Choroid plexus epithelial cell (primary cell): ENCODE measurements around the gene KHDRBS2.

Experiments
- DNase-seq: peaks from one replicate; pipeline ENCODE4 v3.0.0-alpha.2; 2010; ENCODE audit warnings: low read depth
- H3K4me3 ChIP-seq: 2 replicates; pipeline ENCODE4 v1.5.1; 2011; ENCODE audit warnings: low read depth, mild to moderate bottlenecking, control low read depth, low read length, moderate library complexity
- TF ChIP-seq, protein P1 (sequence below): conservative IDR thresholded peaks from 2 replicates; pipeline ENCODE4 v1.5.1; 2011; ENCODE audit warnings: low read depth, mild to moderate bottlenecking, control low read depth, inconsistent platforms, low read length, moderate library complexity

The KHDRBS2 gene

DNA sequence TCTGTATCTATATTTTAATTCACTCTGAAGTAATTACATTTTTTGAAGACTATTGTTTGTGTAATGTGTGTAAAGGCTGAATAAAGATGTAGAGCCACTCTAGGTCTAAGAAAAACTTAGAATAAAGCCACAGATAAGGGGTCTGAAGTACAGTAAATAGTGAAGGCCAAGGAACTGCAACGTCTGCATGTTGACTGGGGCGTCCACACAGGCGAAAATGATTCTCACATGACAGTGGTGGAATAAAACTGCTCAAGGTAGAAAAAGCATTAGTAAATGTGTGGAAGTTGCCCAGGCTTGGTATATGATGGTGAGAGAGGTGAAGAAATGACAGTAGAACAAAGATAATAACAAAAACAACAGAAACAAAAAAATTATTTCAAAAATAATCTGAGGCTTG is 196.2 kb downstream of the KHDRBS2 start:
- DNase-seq: no peak
- TF ChIP-seq, protein P1, sequence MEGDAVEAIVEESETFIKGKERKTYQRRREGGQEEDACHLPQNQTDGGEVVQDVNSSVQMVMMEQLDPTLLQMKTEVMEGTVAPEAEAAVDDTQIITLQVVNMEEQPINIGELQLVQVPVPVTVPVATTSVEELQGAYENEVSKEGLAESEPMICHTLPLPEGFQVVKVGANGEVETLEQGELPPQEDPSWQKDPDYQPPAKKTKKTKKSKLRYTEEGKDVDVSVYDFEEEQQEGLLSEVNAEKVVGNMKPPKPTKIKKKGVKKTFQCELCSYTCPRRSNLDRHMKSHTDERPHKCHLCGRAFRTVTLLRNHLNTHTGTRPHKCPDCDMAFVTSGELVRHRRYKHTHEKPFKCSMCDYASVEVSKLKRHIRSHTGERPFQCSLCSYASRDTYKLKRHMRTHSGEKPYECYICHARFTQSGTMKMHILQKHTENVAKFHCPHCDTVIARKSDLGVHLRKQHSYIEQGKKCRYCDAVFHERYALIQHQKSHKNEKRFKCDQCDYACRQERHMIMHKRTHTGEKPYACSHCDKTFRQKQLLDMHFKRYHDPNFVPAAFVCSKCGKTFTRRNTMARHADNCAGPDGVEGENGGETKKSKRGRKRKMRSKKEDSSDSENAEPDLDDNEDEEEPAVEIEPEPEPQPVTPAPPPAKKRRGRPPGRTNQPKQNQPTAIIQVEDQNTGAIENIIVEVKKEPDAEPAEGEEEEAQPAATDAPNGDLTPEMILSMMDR: no peak
- H3K4me3 ChIP-seq: no peak overlapping the region

DNA sequence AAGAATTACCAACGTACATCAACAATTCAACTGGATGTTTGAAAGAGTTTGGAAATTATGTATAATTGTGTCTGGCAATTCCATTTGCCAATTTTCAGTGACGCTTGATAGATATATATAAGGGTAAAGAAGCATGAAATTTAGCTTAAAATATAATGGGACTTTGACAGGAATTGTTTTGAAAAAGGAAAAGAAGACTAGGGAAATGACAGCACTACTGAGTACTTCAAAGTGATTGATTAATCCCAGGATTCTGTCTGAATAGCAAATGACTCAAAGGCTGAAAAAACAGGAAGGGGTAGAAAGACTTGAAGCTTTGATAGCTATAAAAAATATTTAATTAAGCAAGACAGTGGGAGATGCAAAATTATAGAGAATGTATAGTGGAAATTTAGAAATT is 200.0 kb downstream of the KHDRBS2 start:
- no peak overlapping the region for H3K4me3 ChIP-seq
- no peak for DNase-seq
- TF ChIP-seq, protein P1: no peak

DNA sequence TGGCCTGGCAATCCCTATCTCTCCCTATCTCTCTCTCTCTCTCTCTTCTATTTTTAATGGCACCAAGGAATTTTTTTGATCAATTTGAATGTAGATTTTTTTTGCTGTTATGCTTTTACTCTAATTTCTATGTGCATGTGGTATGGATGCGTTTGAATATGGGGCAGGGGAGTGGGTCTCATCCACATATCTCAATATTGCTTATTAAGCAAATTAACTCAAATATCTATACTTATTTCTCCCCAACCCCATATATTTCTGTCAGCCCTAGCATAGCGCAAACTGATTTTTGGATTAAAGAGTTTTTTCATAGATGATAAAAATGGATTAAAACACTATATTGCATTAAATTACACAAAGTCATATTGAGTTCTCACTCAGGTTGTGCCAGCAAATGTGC is 210.2 kb downstream of the KHDRBS2 start:
- no peak overlapping the region for H3K4me3 ChIP-seq
- TF ChIP-seq, protein P1: no peak
- DNase-seq: no peak

DNA sequence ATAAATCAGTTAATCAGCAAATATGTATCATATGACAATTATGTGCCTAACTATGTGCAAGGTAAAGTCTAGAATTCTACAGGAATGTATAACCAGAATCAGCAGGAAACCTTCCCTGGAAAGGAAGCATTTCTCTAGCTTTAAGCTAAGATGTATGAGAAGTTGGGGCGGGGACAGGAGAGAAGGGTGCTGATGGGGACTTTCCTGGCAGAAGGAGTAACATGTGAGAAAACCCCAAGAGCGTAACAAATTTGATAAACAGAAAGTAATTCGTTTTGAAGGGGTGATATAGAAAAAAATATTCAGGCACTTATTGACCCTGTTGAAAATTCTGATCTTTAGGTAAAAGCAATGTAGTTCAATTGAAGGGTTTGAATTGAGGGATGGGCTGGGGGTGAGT is 226.1 kb downstream of the KHDRBS2 start:
- no peak for DNase-seq
- TF ChIP-seq, protein P1: no peak
- no peak overlapping the region for H3K4me3 ChIP-seq

DNA sequence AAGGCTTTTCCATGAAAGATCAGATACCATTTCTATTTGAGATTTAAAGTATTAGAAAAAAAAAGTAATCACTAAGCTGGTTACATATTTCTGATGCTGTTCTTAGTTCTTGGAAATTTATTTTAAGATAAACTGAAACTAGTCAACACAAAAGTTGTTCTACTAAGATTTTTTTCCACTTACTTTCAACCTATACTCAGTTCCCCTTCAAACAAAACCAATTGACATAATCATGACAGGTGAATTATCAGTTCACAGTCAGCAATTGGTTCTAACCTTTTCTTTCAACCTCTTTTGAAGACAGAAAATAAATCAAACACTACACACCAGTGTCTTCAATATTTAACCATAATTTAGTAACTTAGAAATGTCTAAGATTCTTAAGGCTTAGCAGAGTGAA is 228.7 kb downstream of the KHDRBS2 start:
- no peak for DNase-seq
- TF ChIP-seq, protein P1: no peak

DNA sequence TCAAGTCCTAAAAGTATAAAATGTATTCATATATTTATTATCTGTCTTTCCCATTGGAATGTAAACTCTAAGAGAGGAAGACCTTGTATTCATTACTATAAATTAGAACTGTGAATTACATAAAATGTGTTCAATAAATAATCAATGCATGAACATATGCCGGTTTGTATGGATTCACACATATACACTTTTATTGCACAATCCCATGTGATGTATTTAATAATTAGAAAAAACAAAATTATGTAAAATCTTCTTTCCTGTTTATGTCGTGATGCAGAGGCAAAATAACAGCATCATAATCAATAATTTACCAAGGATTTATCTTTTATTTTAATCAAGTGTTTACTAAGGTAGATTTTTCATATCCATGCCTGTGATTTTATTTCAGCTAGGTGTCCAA is 240.5 kb downstream of the KHDRBS2 start:
- no peak overlapping the region for H3K4me3 ChIP-seq
- TF ChIP-seq, protein P1: no peak
- DNase-seq: no peak

More for the DNA sequence above, 228.7 kb downstream of the KHDRBS2 start:
- no peak overlapping the region for H3K4me3 ChIP-seq

DNA sequence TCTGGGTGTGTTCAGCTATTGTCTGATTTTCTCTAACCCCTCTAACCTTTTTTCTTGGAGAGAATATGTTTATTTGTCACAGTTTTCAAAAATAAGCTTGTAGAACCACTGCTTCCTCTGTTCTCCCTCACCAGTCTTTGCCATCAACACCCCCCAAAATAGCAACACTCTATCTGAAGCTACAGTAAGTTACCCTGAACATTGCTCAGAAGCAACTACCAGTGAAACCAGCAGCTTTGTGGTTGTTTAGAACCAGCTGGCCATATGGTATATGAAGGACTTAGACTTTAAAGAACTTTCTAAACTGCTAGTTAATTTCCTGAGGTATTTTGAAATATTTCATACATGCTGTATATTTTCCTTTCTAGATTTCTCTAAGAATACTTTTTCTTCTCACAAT is 242.9 kb downstream of the KHDRBS2 start:
- no peak overlapping the region for H3K4me3 ChIP-seq
- DNase-seq: no peak
- TF ChIP-seq, protein P1: no peak
